WTC11 (cell line): ENCODE data around the gene VCX2.

Experiments used
- AFF4 ChIP-seq: sonication (generic); formaldehyde crosslinking; IDR thresholded peaks from 2 replicates; pipeline ENCODE4 v1.8.1; 2023; ENCODE audit warnings: mild to moderate bottlenecking, missing genetic modification reagents, borderline replicate concordance
- CTCF ChIP-seq: fragments of 200-600 bp; IDR thresholded peaks from 2 replicates; pipeline ENCODE4 v1.8.0; 2022; ENCODE audit warnings: antibody characterized with exemption
- KAT7 ChIP-seq: sonication (generic); formaldehyde crosslinking; IDR thresholded peaks from 2 replicates; pipeline ENCODE4 v1.8.1; 2023; ENCODE audit warnings: missing genetic modification reagents, mild to moderate bottlenecking, borderline replicate concordance
- STAT6 ChIP-seq: sonication (generic); formaldehyde crosslinking; conservative IDR thresholded peaks from 2 replicates; pipeline ENCODE4 v1.8.1; 2023; ENCODE audit warnings: mild to moderate bottlenecking, low read depth, missing genetic modification reagents, moderate library complexity

- TF ChIP-seq CTCF = no peak
- no peak for TF ChIP-seq AFF4 (CRISPR knock-in tag)
- TF ChIP-seq STAT6 = no peak
- no peak for TF ChIP-seq KAT7 (CRISPR knock-in tag)
Observed at GRCh38 chrX:8192276-8192675, 21.2 kb upstream of the VCX2 start.
